Retinal pigment epithelial cell (primary cell): ENCODE measurements around the gene PPP1R13L.

Source experiments
- DNase-seq: peaks from one replicate; pipeline ENCODE4 v3.0.0-alpha.2; 2010; ENCODE audit warnings: low read depth
- H3K4me3 ChIP-seq: 2 replicates; pipeline ENCODE4 v1.5.1; 2011; ENCODE audit warnings: mild to moderate bottlenecking, low read length, control low read depth, moderate library complexity
- CTCF ChIP-seq: conservative IDR thresholded peaks from 2 replicates; pipeline ENCODE4 v1.5.1; 2011; ENCODE audit warnings: low read depth, low read length, control low read depth, inconsistent platforms

The PPP1R13L gene

GRCh38 chr19:45361608-45362007 lies 43.3 kb downstream of the PPP1R13L start:
- H3K4me3 ChIP-seq: no peak overlapping the region
- TF ChIP-seq CTCF: no peak
- no peak for DNase-seq

GRCh38 chr19:45358213-45358792 lies 46.6 kb downstream of the PPP1R13L start:
- H3K4me3 ChIP-seq: no peak overlapping the region
- TF ChIP-seq CTCF: no peak
- DNase-seq: no peak

GRCh38 chr19:45357445-45357783 lies 47.5 kb downstream of the PPP1R13L start:
- no peak for DNase-seq
- no peak for TF ChIP-seq CTCF

GRCh38 chr19:45356760-45357444 lies 48.0 kb downstream of the PPP1R13L start:
- no peak for TF ChIP-seq CTCF
- no peak overlapping the region for H3K4me3 ChIP-seq

More at GRCh38 chr19:45357445-45357783, 47.5 kb downstream of the PPP1R13L start:
- H3K4me3 ChIP-seq: no peak overlapping the region

GRCh38 chr19:45355910-45356309 lies 49.0 kb downstream of the PPP1R13L start:
- no peak for DNase-seq
- TF ChIP-seq CTCF: no peak
- no peak overlapping the region for H3K4me3 ChIP-seq

More at GRCh38 chr19:45356760-45357444, 48.0 kb downstream of the PPP1R13L start:
- DNase-seq: no peak

- DNase-seq: no peak
- no peak for TF ChIP-seq CTCF
- no peak overlapping the region for H3K4me3 ChIP-seq
These were observed 49.5 kb downstream of the PPP1R13L start for GRCh38 chr19:45355402-45355801.

- no peak overlapping the region for H3K4me3 ChIP-seq
- no peak for TF ChIP-seq CTCF
- no peak for DNase-seq
These were observed 50.5 kb downstream of the PPP1R13L start for GRCh38 chr19:45354241-45354842.
